H9 (cell line): ENCODE measurements around the gene ERVW-1. TPM values are rescaled to one million over a fixed set of nuclear protein-coding genes. Genes with fewer than 3 reads are reported as not detected.

Source experiments
- DNase-seq: peaks from one replicate; pipeline ENCODE4 v3.0.0-alpha.2; 2017
- H2AFZ ChIP-seq: one replicate; pipeline ENCODE4 v1.6.1; 2013; ENCODE audit warnings: mild to moderate bottlenecking, low read length, control low read depth, moderate library complexity
- H2AK5ac ChIP-seq: 2 replicates; pipeline ENCODE4 v1.6.1; 2013; ENCODE audit warnings: low read length, control low read depth, mixed read lengths; ENCODE audit not compliant: insufficient read length
- H2BK120ac ChIP-seq: one replicate; pipeline ENCODE4 v1.6.1; 2013; ENCODE audit warnings: low read depth, mild to moderate bottlenecking, low read length, control low read depth, inconsistent platforms; ENCODE audit not compliant: poor library complexity, severe bottlenecking
- H2BK12ac ChIP-seq: 2 replicates; pipeline ENCODE4 v1.6.1; 2013; ENCODE audit warnings: low read length, control low read depth, mixed read lengths, low read depth; ENCODE audit not compliant: insufficient read length
- H2BK15ac ChIP-seq: 2 replicates; pipeline ENCODE4 v1.6.1; 2013; ENCODE audit warnings: low read depth, low read length, control low read depth
- H2BK20ac ChIP-seq: one replicate; pipeline ENCODE4 v1.6.1; 2013; ENCODE audit warnings: low read depth, mild to moderate bottlenecking, low read length, control low read depth, inconsistent platforms; ENCODE audit not compliant: poor library complexity, severe bottlenecking
- H2BK5ac ChIP-seq: 2 replicates; pipeline ENCODE4 v1.6.1; 2013; ENCODE audit warnings: low read length, control low read depth, mixed read lengths; ENCODE audit not compliant: insufficient read length
- H3K14ac ChIP-seq: 2 replicates; pipeline ENCODE4 v1.6.1; 2013; ENCODE audit warnings: low read length, control low read depth; ENCODE audit not compliant: insufficient read depth
- H3K18ac ChIP-seq: 2 replicates; pipeline ENCODE4 v1.6.1; 2013; ENCODE audit warnings: low read depth, mild to moderate bottlenecking, mixed read lengths, low read length, control low read depth; ENCODE audit not compliant: insufficient read length
- H3K23ac ChIP-seq: 2 replicates; pipeline ENCODE4 v1.6.1; 2013; ENCODE audit warnings: low read length, control low read depth, mixed read lengths, low read depth; ENCODE audit not compliant: insufficient read length
- H3K23me2 ChIP-seq: 2 replicates; pipeline ENCODE4 v1.6.1; 2013; ENCODE audit warnings: low read depth, mild to moderate bottlenecking, mixed read lengths, low read length, control low read depth; ENCODE audit not compliant: insufficient read length, poor library complexity, severe bottlenecking
- H3K27ac ChIP-seq: 2 replicates; pipeline ENCODE4 v1.5.1; 2013; ENCODE audit warnings: low read length, control low read depth, mixed read lengths, low read depth; ENCODE audit not compliant: insufficient read length
- H3K27me3 ChIP-seq: 2 replicates; pipeline ENCODE4 v1.6.1; 2013; ENCODE audit warnings: low read length, control low read depth, inconsistent platforms; ENCODE audit not compliant: insufficient read depth
- H3K4ac ChIP-seq: 2 replicates; pipeline ENCODE4 v1.6.1; 2013; ENCODE audit warnings: low read depth, mild to moderate bottlenecking, control low read depth, inconsistent platforms, low read length, moderate library complexity
- H3K4me1 ChIP-seq: 2 replicates; pipeline ENCODE4 v1.6.1; 2013; ENCODE audit warnings: low read length, control low read depth, inconsistent platforms; ENCODE audit not compliant: insufficient read depth
- H3K4me2 ChIP-seq: 2 replicates; pipeline ENCODE4 v1.6.1; 2013; ENCODE audit warnings: low read length, control low read depth, mixed read lengths; ENCODE audit not compliant: insufficient read length, insufficient read depth
- H3K56ac ChIP-seq: 2 replicates; pipeline ENCODE4 v1.6.1; 2013; ENCODE audit warnings: low read depth, mild to moderate bottlenecking, mixed read lengths, low read length, control low read depth; ENCODE audit not compliant: insufficient read length
- H3K79me1 ChIP-seq: 2 replicates; pipeline ENCODE4 v1.6.1; 2013; ENCODE audit warnings: low read depth, mild to moderate bottlenecking, moderate library complexity, low read length, control low read depth, inconsistent platforms; ENCODE audit not compliant: insufficient read depth, poor library complexity, severe bottlenecking
- H3K79me2 ChIP-seq: 2 replicates; pipeline ENCODE4 v1.6.1; 2013; ENCODE audit warnings: low read length, control low read depth, inconsistent platforms; ENCODE audit not compliant: insufficient read depth
- H3K9ac ChIP-seq: 2 replicates; pipeline ENCODE4 v1.6.1; 2013; ENCODE audit warnings: low read length, control low read depth, mixed read lengths; ENCODE audit not compliant: insufficient read length; ENCODE audit errors: extremely low read depth
- H3K9me3 ChIP-seq: one replicate; pipeline ENCODE4 v1.6.1; 2013; ENCODE audit warnings: low read depth, low read length, inconsistent platforms; ENCODE audit not compliant: control insufficient read depth
- H3T11ph ChIP-seq: one replicate; pipeline ENCODE4 v1.6.1; 2013; ENCODE audit warnings: mild to moderate bottlenecking, low read length, control low read depth, inconsistent platforms
- H4K20me1 ChIP-seq: one replicate; pipeline ENCODE4 v1.6.1; 2013; ENCODE audit not compliant: control insufficient read depth, insufficient read length, insufficient read depth
- H4K5ac ChIP-seq: 2 replicates; pipeline ENCODE4 v1.6.1; 2013; ENCODE audit warnings: low read depth, mild to moderate bottlenecking, mixed read lengths, low read length, control low read depth; ENCODE audit not compliant: insufficient read length
- H4K8ac ChIP-seq: replicated peaks from 2 replicates; pipeline ENCODE4 v1.6.1; 2013; ENCODE audit warnings: low read length, control low read depth, mixed read lengths, low read depth; ENCODE audit not compliant: insufficient read length
- H4K91ac ChIP-seq: 2 replicates; pipeline ENCODE4 v1.6.1; 2013; ENCODE audit warnings: low read depth, mild to moderate bottlenecking, moderate library complexity, mixed read lengths, low read length, control low read depth; ENCODE audit not compliant: insufficient read length
- H3K27ac Mint-ChIP-seq, 3 experiments: 2 replicates in 2 of 3; 3 replicates in 1 of 3; pipeline ENCODE4 v1.8.0; 2020 to 2021; ENCODE audit warnings: mixed read lengths in 3 of 3, mild to moderate bottlenecking in 1 of 3, moderate library complexity in 1 of 3
- H3K27me3 Mint-ChIP-seq: 2 replicates; pipeline ENCODE4 v1.8.0; 2021; ENCODE audit warnings: low read depth, mild to moderate bottlenecking, moderate library complexity, mixed read lengths
- H3K36me3 Mint-ChIP-seq, 3 experiments: 2 replicates in 2 of 3; 3 replicates in 1 of 3; pipeline ENCODE4 v1.8.0; 2020 to 2021; ENCODE audit warnings: low read depth in 3 of 3, mixed read lengths in 3 of 3; ENCODE audit not compliant: insufficient read depth in 1 of 3
- H3K4me1 Mint-ChIP-seq, 2 experiments: 2 replicates each; pipeline ENCODE4 v1.8.0; 2020; ENCODE audit warnings: mixed read lengths in 2 of 2
- H3K4me3 Mint-ChIP-seq, 2 experiments: 2 replicates in 1 of 2; 3 replicates in 1 of 2; pipeline ENCODE4 v1.8.0; 2020 to 2021; ENCODE audit warnings: mild to moderate bottlenecking in 2 of 2, mixed read lengths in 2 of 2, moderate library complexity in 1 of 2
- H3K9me3 Mint-ChIP-seq, 2 experiments: 2 replicates in 1 of 2; 3 replicates in 1 of 2; pipeline ENCODE4 v1.8.0; 2020; ENCODE audit warnings: mild to moderate bottlenecking in 2 of 2, mixed read lengths in 2 of 2, moderate library complexity in 1 of 2
- CTCF ChIP-seq: fragments of 200-600 bp; sonication (generic); conservative IDR thresholded peaks from 3 replicates; pipeline ENCODE4 v1.8.0; 2021; ENCODE audit warnings: antibody characterized with exemption, mild to moderate bottlenecking
- WGBS: extraction: QIAGEN DNeasy Blood & Tissue Kit; methylation state at CpG from one replicate; pipeline ENCODE4 v1.1.7; 2013; ENCODE audit warnings: missing lambda C conversion rate, low lambda C conversion rate, mixed read lengths; ENCODE audit not compliant: insufficient read length; ENCODE audit errors: extremely low coverage; 5-methylcytosine and 5-hydroxymethylcytosine counted together
- total RNA-seq: library from RNA; stranded (reverse); gene quantifications from 2 replicates; pipeline ENCODE4 v1.2.1, GENCODE V29; 2021

Gene ERVW-1
- total RNA-seq, 1 experiment from 2014 or later, result not detected

GRCh38 chr7:92447345-92448204 is 30.2 kb downstream of the ERVW-1 start, which contains the start of gene GATAD1:
GATAD1 (plus strand) TSS chr7:92447482; CDS start chr7:92447730, 248 bp downstream.
- H3K27ac ChIP-seq, result no peak within 1 kb of the TSS
- no peaks in the 10 kb centered on the region for H3K4me1 ChIP-seq
- no peaks in the 10 kb centered on the region for H3K79me2 ChIP-seq
- no peak within 1 kb of the TSS for H2AFZ ChIP-seq
- TF ChIP-seq CTCF, result peak; percentile 89
- no peaks in the 10 kb centered on the region for H3K79me1 ChIP-seq
- H3K9me3 Mint-ChIP-seq, result peaks cover 1 to 8% of the 10 kb centered on the region in 2 experiments; a peak in 4 of 5 replicates
- H3K9ac ChIP-seq, result peak within 1 kb of the TSS; percentile 94
- H4K8ac ChIP-seq, result no peak within 1 kb of the TSS
- H3K56ac ChIP-seq, result no peak within 1 kb of the TSS
- H3K4me3 Mint-ChIP-seq, result peak within 1 kb of the TSS; percentile 76 to 86
- H2BK120ac ChIP-seq, result no peak within 1 kb of the TSS
- H3K9me3 ChIP-seq, result no peaks in the 10 kb centered on the region
- no peak within 1 kb of the TSS for H4K5ac ChIP-seq
- no peaks in the 10 kb centered on the region for H3K27me3 Mint-ChIP-seq
- peak; percentile 95 for DNase-seq
- peaks cover 15 to 39% (median 31%) of the 10 kb centered on the region in 3 experiments for H3K36me3 Mint-ChIP-seq
- H3K27ac Mint-ChIP-seq, result peak within 1 kb of the TSS; percentile 52 to 73 (median 62); a peak in 2 of 7 replicates
- H4K20me1 ChIP-seq, result no peaks in the 10 kb centered on the region
- H4K91ac ChIP-seq, result no peak within 1 kb of the TSS
- peak within 1 kb of the TSS; percentile 88 for H3K18ac ChIP-seq
- no peak within 1 kb of the TSS for H3K23ac ChIP-seq
- peak within 1 kb of the TSS; percentile 82 for H3K4me2 ChIP-seq
- peaks cover 8 to 9% of the 10 kb centered on the region in 2 experiments for H3K4me1 Mint-ChIP-seq
- H3K14ac ChIP-seq, result peak within 1 kb of the TSS; percentile 91
- no peak within 1 kb of the TSS for H2BK20ac ChIP-seq
- no peak within 1 kb of the TSS for H2BK12ac ChIP-seq
- H2BK5ac ChIP-seq, result no peak within 1 kb of the TSS
- H2AK5ac ChIP-seq, result no peak within 1 kb of the TSS
- no CpG with 5 or more reads among the region's 87 CpGs for WGBS
- no peaks in the 10 kb centered on the region for H3K27me3 ChIP-seq
- H2BK15ac ChIP-seq, result no peak within 1 kb of the TSS
- peaks cover 5% of the 10 kb centered on the region for H3K23me2 ChIP-seq
- no peak within 1 kb of the TSS for H3K4ac ChIP-seq
- no peak within 1 kb of the TSS for H3T11ph ChIP-seq
